Endothelial cell of umbilical vein (primary cell): ENCODE measurements around the gene VWA5B2.

Experiments
- CTCF ChIP-seq, 2 donors: IDR thresholded peaks; 1 replicate in 1 of 2; 2 replicates in 1 of 2; pipeline ENCODE4 v1.5.1; 2011; ENCODE audit warnings: low read length in 2 of 2, mild to moderate bottlenecking in 2 of 2, moderate library complexity in 2 of 2, control low read depth in 1 of 2, inconsistent platforms in 1 of 2, low read depth in 1 of 2; ENCODE audit not compliant: insufficient read depth in 1 of 2; ENCODE audit errors: extremely low read depth in 1 of 2
- GATA2 ChIP-seq: IDR thresholded peaks from 2 replicates; pipeline ENCODE4 v1.7.0; 2011; ENCODE audit warnings: low read depth, mild to moderate bottlenecking, moderate library complexity, mixed read lengths, low read length; ENCODE audit not compliant: insufficient read length, insufficient read depth
- MAX ChIP-seq: IDR thresholded peaks from 2 replicates; pipeline ENCODE4 v1.6.1; 2011; ENCODE audit not compliant: insufficient read depth, insufficient read length
- POLR2A ChIP-seq: IDR thresholded peaks from 2 replicates; pipeline ENCODE4 v1.6.1; 2012; ENCODE audit warnings: low read depth, mild to moderate bottlenecking, control low read depth, low read length
- POLR2AphosphoS5 ChIP-seq: IDR thresholded peaks from 2 replicates; pipeline ENCODE4 v1.6.1; 2012; ENCODE audit warnings: low read depth, mild to moderate bottlenecking, control low read depth, low read length, moderate library complexity; ENCODE audit not compliant: insufficient read depth

GRCh38 chr3:184181596-184181995 lies 47.8 kb upstream of the VWA5B2 start:
- TF ChIP-seq POLR2A (no peak), GATA2 (no peak), CTCF (IDR thresholded peaks at IDR 0.05; ENCODE audit: extremely low read depth in 1 of 2, insufficient read depth in 1 of 2, low read depth in 1 of 2, low read length in 2 of 2) (no peak), POLR2AphosphoS5 (no peak), MAX (no peak)
